COLO668 (cell line): ENCODE data around the gene MUC2.
A peak's percentile ranks its signal among the peaks of the same experiment; 100 is the strongest.

Experiments used
- DNase-seq: peaks from one replicate; lab custom pipeline; 2025; ENCODE audit not compliant: unreplicated experiment; lab: John Stamatoyannopoulos, UW

The MUC2 gene

DNA sequence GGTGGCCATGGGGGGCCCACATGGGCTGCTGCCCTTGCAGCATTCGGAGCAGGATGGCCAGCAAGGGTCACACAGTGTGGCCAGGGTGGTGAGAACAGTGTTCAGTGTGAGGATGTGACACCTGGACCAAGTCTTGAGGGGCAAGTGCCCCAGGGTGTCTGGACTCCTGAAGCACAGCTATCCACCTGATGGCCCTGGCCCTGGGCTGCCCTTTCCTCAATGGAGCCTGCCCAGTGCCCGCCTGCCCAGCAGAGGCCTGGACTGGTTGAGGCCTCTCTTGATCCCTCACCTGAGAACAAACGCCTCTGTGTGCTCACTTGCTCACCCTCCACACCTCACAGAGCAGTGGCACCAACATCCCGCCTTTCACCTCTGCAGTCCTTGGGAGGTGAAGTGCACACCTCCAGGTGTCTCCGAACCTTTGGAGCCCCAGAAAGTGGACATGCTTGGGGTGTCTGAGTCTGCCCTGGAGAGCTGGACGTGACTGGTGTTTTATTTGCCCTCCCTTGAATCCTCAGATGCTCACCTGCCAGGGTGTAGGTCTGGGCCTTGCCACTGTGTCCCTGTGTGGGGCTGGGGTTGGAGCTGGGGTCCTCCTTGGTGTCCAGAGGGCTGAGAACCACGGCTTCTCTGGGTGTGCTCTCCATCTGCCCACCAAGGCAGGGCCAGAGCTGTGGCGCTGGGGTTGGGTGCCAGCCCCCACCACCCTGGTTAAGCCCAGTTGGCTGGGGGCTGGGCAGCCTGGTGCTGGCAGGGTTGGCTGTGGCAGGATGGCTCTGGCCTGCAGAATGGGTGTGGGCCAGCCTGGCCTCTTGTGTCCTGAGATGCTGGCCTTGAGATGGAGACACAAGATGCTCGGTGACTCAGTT lies 3.8 kb upstream of the MUC2 start:
- DNase-seq = no peak

DNA sequence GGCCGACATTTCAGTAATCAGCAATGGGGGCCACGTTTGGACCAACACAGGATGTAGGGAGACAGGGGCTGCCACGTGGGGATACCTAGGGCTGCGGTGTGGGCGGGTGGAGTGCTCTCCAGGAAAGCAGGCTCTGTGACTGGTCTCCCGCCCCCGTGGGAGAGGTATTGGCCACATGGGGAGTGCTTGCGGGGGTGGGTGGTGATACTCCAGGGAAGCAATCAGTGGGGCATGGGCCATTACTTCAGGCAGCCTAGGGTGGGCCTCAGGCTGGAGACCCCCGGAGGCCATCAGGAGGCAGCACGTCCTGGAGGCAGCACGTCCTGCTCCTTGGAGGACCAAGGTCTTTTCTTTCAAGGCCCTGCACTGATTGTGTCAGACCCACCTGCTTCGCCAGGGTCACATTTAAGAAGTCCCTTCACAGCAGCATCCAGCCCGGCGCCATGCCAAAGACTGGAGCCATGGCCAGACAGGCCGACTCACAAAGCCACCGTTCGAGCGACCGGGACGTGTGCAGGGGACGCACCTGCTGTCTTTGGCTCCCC lies 3.0 kb upstream of the MUC2 start:
- no peak for DNase-seq

DNA sequence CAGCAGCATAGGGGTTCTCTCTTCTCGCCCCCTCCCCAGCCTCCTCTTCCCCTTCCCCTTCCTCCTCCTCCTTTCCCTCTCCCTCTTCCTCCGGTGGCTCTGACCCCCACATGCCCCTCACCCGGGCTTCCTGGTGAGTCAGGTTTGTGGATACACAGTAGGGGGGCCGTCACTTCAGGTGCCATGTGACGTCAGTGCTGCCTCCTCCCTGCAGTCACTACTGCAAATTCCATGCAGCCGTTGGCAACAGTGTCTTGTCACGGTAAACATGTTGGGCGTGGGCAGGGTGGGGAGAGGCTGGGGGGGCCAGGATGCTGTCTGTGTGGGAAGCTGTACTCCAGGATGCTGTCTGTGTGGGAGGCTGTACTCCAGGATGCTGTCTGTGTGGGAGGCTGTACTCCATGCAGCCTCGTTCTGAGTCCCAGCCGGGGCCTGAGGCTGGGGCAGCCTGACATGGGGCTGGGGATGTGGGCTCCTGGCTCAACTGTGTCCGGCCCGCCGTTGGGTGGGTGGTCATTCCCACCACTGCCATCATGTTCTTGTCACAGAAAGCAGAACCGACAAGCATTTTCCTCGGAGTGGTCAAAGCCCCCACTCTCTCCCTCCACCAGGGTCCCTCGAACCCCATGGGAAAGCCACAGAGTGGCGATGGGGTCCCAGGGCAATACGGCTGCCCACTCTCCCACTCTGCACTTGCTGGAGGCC lies 2.4 kb upstream of the MUC2 start:
- no peak for DNase-seq

DNA sequence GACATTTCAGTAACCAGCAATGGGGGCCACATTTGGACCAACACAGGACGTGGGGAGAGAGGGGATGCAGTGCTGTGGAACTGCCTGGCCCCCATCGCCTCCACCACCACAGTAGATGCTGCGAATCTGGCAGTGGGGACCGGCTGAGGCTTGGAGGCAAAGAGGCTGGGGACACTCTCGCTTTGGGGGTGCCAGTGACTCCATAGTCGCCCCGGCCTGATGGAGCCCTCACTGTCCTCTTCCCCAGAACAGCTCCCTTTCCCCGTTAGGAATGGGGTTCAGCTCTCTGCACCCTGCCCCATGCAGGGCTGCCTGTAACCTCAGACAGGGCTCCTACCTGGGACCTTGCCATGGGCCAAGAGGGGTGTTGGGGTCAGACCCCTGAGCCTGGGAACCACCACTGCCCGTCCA lies 1.8 kb upstream of the MUC2 start:
- DNase-seq = no peak

DNA sequence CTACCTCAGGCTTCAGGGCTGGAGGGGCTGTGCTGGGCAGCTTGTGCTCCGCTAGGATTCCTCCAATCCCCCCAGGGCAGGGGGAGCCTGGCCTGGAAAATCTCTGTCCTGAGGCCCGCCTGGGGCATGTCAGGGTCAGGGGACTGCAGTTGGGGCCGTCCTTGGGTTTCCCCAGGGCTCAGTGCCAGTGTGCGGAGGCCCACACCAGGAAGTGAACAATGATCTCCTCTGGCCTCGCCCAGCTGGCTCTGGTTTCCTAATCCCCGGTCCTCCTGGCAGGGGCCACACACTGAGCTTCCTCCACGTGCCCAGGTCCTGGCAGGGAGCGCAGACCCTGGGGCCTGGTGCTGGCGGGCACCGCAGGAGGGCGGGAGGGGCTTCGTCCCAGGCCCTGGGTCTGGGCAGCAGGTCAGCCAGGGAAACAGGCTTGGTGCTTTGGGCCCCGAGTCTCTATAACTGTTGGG lies 1.4 kb upstream of the MUC2 start:
- DNase-seq = peak; percentile 8

DNA sequence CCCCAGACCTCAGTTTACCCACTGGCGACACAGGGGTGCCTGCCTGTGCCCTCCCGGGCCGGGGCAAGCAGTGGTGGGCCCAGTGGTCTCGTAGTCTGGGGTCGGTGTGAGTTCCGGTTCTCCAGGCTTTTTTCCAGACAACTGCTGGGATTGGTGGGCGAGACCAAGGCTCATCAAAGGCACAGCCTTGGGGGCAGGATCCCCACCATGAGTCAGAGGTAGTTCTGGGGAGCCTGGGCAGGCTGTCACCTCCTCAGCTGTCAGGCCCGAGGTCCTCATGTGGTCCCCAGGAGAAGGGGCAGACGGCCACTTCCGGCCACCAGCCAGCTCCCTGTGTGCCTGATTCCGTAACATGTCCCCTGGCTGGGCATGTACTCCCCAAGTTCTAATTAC lies 827 bp upstream of the MUC2 start:
- no peak for DNase-seq

DNA sequence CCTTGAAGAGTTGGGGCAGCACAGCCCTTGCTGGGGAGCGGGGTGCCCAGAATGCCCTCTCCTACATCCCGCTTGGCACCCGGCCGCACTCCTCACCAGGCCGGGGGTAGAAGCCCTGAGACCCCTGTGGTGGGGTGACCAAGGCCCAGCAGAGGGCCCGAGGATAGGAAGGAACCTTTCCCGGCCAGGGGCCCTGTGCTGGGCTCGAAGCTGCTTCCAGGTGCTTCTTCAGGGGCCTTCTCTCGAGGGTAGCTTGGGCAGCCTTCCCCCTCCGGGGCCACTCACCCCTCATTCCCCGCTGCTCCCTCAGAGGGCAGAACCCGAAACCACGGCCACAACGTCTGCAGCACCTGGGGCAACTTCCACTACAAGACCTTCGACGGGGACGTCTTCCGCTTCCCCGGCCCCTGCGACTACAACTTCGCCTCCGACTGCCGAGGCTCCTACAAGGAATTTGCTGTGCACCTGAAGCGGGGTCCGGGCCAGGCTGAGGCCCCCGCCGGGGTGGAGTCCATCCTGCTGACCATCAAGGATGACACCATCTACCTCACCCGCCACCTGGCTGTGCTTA lies 752 bp downstream of the MUC2 start:
- no peak for DNase-seq

DNA sequence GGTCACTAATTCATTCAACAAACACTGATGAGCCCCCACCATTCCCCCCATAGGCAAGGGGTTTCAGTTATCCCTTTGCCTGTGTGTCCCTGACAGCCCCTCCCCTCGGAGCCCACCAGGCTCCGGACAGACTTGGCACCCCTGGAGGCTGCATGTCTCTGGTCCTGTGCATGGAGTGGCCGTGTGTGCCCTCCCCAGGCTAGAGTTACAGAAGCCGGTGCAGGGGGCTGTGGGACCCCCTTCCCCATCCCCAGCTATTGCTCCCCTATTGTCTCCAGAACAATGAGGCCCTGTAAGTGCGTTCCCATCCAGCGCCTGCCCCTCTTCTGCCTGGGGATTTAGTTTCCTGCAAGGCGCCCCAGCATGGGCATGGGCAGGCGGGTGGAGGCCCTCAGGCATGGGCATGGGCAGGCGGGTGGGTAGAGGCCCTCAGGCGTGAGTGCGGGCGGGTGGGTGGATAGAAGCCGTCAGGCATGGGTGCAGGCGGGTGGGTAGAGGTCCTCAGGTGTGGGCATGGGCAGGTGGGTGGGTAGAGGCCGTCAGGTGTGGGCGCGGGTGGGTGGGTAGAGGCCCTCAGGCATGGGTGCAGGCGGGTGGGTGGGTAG lies 1.5 kb downstream of the MUC2 start:
- DNase-seq = no peak

DNA sequence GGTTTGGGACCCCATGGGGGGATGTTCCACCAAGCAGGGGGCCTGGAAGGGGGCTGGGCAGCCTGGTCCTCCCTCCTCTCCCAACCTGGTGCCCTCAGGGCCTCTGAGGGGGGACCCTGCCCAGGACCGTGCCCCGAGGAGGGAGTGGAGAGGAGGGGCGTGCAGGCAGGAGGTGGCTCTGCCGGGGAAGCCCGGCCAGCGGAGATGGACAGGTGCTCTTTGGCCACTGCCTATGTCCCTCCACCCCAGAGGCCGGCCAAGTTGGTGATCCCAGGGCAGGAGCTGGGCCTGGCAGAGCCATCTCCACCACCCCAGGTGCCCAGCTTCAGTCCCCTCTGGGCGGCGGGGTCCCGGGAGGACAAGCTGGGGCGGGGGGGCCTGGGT lies 2.4 kb downstream of the MUC2 start:
- no peak for DNase-seq

DNA sequence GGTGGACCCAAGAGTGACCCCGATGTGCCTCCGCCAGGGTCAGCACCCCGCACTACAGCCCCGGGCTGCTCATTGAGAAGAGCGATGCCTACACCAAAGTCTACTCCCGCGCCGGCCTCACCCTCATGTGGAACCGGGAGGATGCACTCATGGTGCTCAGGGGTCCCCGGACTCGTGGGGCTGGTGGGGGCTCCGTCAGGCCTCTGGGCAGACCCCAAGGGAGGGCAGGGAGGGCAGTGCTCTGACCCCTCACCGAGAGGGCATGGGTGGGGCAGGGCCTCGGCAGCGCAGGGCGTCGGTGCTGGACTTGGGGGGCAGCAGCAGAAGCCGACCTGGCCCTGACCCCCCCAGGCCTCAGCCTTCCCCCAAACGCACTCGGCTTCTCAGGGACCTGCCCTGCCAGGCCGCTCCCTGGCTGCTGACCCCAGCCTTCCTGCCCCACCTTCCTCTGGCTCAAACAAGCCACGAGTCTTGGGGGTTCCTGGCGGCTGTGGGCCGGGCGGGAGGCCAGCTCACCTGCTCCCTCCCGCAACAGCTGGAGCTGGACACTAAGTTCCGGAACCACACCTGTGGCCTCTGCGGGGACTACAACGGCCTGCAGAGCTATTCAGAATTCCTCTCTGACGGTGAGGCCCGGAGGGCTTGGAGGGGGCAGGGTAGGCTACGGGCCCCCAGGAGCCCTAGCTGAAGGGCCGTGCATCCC lies 2.9 kb downstream of the MUC2 start:
- DNase-seq = no peak

DNA sequence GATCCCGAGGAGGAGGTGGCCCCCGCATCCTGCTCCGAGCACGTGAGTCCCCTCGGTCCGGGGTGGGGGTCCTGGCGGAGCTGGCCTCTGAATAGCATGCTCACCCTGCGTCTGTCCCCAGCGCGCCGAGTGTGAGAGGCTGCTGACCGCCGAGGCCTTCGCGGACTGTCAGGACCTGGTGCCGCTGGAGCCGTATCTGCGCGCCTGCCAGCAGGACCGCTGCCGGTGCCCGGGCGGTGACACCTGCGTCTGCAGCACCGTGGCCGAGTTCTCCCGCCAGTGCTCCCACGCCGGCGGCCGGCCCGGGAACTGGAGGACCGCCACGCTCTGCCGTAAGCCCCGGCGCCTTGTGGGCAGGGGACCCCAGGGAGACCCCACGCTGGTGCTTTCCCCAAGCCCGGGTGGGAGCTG lies 3.5 kb downstream of the MUC2 start:
- no peak for DNase-seq

DNA sequence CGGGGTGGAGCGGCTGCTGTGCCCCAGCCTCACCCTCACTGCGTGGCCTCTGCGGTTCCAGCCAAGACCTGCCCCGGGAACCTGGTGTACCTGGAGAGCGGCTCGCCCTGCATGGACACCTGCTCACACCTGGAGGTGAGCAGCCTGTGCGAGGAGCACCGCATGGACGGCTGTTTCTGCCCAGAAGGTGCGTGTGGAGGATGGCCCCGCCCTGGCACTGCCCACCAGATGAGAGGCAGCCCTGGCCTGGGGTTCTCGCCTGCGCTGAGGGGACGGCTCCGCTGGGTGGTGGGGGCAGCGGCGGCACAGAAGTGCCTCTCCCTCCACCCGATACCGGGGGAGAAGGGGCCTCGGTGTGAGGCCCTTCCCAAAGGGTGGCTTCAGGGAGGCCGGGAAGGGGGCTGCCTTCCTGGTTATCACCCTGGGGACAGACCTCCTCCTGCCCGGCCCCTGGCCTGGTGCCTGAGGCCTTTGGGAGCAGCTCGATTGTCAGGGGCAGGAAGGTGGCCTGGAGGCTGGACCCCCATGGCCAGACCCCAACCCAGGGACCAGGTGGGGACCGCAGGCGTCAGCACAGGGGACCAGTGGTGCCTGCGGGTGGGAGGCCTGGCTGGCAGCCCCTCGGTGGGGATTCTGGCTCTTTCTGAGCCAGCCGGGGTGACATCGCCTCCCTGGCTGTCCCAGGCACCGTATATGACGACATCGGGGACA lies 7.1 kb downstream of the MUC2 start:
- DNase-seq = no peak

DNA sequence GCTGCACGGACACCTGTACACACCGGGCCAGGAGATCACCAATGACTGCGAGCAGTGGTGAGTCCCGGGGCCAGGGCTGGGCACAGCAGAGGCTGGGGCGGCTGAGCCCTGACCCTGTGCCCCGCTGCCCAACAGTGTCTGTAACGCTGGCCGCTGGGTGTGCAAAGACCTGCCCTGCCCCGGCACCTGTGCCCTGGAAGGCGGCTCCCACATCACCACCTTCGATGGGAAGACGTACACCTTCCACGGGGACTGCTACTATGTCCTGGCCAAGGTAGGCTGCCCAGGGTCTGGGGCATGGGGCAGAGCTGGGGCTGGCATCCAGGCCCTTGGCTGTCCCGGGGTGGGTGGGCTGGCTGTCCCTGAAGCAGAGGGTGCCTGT lies 7.7 kb downstream of the MUC2 start:
- DNase-seq = no peak

DNA sequence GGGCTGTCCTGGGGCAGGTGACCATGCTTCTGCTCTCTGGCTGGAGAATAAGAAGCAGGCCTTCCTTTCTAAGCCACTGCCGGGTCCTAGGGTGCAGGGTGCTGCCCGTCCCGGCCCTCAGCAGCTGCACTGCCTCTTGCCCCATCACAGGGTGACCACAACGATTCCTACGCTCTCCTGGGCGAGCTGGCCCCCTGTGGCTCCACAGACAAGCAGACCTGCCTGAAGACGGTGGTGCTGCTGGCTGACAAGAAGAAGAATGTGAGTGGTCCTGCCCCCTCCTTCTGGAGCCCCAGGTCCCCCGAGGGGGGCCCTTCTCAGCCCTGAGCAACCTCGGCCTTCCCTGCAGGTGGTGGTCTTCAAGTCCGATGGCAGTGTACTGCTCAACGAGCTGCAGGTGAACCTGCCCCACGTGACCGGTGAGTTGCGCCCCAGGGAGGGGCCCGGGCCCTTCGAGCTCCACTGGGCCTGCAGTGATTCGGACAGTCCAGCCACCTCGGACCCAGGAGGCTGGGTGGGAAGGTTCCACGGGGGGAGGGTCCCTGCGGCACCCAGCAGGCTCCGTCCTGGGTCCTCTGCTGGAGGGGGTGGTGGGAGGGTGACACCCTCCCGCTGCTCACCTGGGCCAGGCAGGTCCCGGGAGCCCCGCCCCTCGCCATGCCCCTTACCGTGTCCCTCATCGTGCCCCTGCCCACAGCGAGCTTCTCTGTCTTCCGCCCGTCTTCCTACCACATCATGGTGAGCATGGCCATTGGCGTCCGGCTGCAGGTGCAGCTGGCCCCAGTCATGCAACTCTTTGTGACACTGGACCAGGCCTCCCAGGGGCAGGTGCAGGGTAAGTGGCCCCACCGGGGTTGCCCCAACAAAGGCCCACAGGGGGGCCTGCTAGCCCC lies 8.3 kb downstream of the MUC2 start:
- no peak for DNase-seq

DNA sequence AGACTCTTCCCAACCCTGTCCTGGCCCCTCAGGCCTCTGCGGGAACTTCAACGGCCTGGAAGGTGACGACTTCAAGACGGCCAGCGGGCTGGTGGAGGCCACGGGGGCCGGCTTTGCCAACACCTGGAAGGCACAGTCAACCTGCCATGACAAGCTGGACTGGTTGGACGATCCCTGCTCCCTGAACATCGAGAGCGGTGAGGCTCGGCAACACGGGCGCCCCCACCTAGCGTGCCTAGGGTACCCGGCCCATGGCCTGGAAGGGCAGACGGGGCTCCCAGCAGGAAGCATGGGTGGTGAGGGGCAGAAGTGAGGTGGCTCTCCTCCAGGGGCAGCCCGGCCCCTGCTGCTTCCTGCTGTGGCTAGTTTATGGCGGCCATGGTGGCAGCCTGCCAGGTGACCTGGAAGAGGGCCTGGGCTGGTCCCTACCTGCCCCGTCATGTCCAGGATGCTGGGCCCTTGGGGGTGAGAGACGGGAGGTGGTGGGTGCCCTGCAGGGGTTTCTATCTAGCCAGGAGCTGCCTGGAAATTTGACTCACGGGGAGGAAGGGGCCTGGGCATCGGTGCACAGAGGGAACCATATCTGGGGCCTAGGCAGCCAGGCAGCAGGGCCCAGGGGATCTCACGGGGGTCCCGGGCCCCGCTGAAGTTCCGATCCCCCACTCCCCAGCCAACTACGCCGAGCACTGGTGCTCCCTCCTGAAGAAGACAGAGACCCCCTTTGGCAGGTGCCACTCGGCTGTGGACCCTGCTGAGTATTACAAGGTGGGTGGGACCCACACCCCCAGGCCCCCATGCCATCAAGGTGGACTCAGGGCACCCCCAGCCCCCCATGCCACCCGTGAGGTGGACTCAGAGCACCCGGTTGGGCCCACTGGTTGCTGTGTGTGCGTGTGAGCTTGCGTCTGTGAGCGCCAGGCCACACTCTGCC lies 9.2 kb downstream of the MUC2 start:
- DNase-seq = no peak

DNA sequence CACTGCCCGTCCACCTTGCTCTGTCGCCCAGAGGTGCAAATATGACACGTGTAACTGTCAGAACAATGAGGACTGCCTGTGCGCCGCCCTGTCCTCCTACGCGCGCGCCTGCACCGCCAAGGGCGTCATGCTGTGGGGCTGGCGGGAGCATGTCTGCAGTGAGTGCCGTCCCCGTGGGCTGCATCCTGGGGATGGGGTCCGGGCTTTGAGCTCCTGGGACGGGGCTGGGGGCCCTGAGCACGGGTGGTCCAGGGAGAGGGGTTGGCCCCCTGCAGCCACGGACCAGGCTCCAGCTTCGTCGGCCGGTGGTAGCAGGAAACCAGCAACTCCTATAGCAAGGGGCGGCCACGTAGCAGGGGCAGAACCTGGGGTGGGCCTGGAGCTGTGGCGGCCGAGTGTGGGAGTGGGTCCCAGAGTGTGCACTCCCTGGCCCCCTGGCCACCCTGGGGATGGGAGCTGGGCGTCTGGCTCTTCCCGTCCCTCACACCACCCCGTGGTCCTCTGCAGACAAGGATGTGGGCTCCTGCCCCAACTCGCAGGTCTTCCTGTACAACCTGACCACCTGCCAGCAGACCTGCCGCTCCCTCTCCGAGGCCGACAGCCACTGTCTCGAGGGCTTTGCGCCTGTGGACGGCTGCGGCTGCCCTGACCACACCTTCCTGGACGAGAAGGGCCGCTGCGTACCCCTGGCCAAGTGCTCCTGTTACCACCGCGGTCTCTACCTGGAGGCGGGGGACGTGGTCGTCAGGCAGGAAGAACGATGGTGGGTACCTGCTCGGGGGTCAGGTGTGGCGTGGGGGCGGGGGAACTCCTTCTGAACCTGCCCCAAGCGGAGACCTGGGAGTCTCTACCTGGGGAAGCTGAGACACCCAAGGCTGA lies 10.1 kb downstream of the MUC2 start:
- DNase-seq = no peak
